Measurements from ENCODE around the gene ARHGEF17.

GRCh38 chr11:73384531-73384871, 76.4 kb downstream of the ARHGEF17 start:
- TF ChIP-seq ZNF530 (tag by site-specific recombination; IDR thresholded peaks at IDR 0.05; ENCODE audit: low read depth) (no peak), PATZ1 (tag by site-specific recombination; IDR thresholded peaks at IDR 0.05) (no peak), ZNF202 (tag by site-specific recombination; IDR thresholded peaks at IDR 0.05; ENCODE audit: borderline replicate concordance) (no peak)
- TF ChIP-seq, protein P1, sequence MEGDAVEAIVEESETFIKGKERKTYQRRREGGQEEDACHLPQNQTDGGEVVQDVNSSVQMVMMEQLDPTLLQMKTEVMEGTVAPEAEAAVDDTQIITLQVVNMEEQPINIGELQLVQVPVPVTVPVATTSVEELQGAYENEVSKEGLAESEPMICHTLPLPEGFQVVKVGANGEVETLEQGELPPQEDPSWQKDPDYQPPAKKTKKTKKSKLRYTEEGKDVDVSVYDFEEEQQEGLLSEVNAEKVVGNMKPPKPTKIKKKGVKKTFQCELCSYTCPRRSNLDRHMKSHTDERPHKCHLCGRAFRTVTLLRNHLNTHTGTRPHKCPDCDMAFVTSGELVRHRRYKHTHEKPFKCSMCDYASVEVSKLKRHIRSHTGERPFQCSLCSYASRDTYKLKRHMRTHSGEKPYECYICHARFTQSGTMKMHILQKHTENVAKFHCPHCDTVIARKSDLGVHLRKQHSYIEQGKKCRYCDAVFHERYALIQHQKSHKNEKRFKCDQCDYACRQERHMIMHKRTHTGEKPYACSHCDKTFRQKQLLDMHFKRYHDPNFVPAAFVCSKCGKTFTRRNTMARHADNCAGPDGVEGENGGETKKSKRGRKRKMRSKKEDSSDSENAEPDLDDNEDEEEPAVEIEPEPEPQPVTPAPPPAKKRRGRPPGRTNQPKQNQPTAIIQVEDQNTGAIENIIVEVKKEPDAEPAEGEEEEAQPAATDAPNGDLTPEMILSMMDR (tag by site-specific recombination; IDR thresholded peaks at IDR 0.05): no peak
